Measurements from ENCODE around the gene MAPK8IP2.

GRCh38 chr22:50600538-50600937, at the start of gene MAPK8IP2:
- TF ChIP-seq JUND (IDR thresholded peaks at IDR 0.05; ENCODE audit: low read depth, low read length) (no peak), CTCF (IDR thresholded peaks at IDR 0.05 in 2 of 3, conservative IDR thresholded peaks at IDR 0.05 in 1 of 3; ENCODE audit: control insufficient read depth in 2 of 3, extremely low read depth in 1 of 3, insufficient read depth in 1 of 3, low read depth in 3 of 3, low read length in 3 of 3) (no peak), POLR2A (IDR thresholded peaks at IDR 0.05; ENCODE audit: low read depth, low read length) (no peak), EGR1 (IDR thresholded peaks at IDR 0.05; ENCODE audit: borderline replicate concordance in 1 of 2, low read depth in 2 of 2, low read length in 2 of 2) (no peak), CBFB (IDR thresholded peaks at IDR 0.05; ENCODE audit: low read depth) (no peak), IRF3 (IDR thresholded peaks at IDR 0.05) (no peak), TAF1 (IDR thresholded peaks at IDR 0.05; ENCODE audit: borderline replicate concordance, low read depth, low read length) (no peak), MEF2A (IDR thresholded peaks at IDR 0.05; ENCODE audit: insufficient read depth, low read depth, low read length) (no peak), PAX8 (IDR thresholded peaks at IDR 0.05) (no peak), EZH2 (IDR thresholded peaks at IDR 0.05; ENCODE audit: borderline replicate concordance, control insufficient read depth, low read depth, low read length) (no peak), ZNF24 (IDR thresholded peaks at IDR 0.05) (no peak)
